ENCODE measurements around the gene KCP.

- TF ChIP-seq CTCF (IDR thresholded peaks at IDR 0.05; ENCODE audit: low read depth, low read length), result no peak
- TF ChIP-seq POLR2A (IDR thresholded peaks at IDR 0.05; ENCODE audit: extremely low read depth, insufficient read length), result no peak
These were observed 24.1 kb upstream of the KCP start for GRCh38 chr7:128934361-128935341.

All from NB4 (cell line).